ENCODE data around the gene SZT2.
"Not testable (repeated sequence)": the region's sequence is repeated elsewhere in the genome, so short reads cannot be mapped to it uniquely, and the experiment has no call there.

SZT2 gene

GRCh38 chr1:43392702-43393101, 3.0 kb downstream of the SZT2 start:
- H3K27me3 ChIP-seq, result no peaks in the 10 kb centered on the region
- DNase-seq, result no peak
- H3K4me3 ChIP-seq, result no peak overlapping the region
- intact Hi-C loops (cut with DNase I; ENCODE audit: low total_unique reads), result no loop called here
- peaks cover 0 to 27% (median 24%) of the 10 kb centered on the region in 4 donors for H3K4me1 ChIP-seq
- no peak overlapping the region for H3K27ac ChIP-seq
- no peaks in the 10 kb centered on the region for H3K9me3 ChIP-seq
- peaks cover 0 to 21% (median 17%) of the 10 kb centered on the region in 3 donors for H3K36me3 ChIP-seq
- no peak for TF ChIP-seq CTCF (IDR thresholded peaks at IDR 0.05)

- Histone ChIP-seq H3K27me3 (no peaks in the 10 kb centered on the region), H3K4me3 (no peak overlapping the region), H3K9me3 (no peaks in the 10 kb centered on the region), H3K36me3 (peaks cover 0 to 21% (median 17%) of the 10 kb centered on the region in 3 donors), H3K4me1 (peaks cover 0 to 8% (median 7%) of the 10 kb centered on the region in 4 donors), H3K27ac (no peak overlapping the region)
- intact Hi-C loops (cut with DNase I; ENCODE audit: low total_unique reads), result no loop called here
- TF ChIP-seq CTCF (IDR thresholded peaks at IDR 0.05), result no peak
- DNase-seq, result no peak
Measured at GRCh38 chr1:43395523-43395922, 5.8 kb downstream of the SZT2 start.

- Histone ChIP-seq H3K27ac (no peak overlapping the region), H3K9me3 (no peaks in the 10 kb centered on the region), H3K27me3 (no peaks in the 10 kb centered on the region), H3K4me1 (peaks cover 0 to 3% (median 1%) of the 10 kb centered on the region in 4 donors), H3K36me3 (peaks cover 0 to 21% (median 17%) of the 10 kb centered on the region in 3 donors), H3K4me3 (no peak overlapping the region)
- no peak for DNase-seq
- no peak for TF ChIP-seq CTCF (IDR thresholded peaks at IDR 0.05)
- intact Hi-C loops (cut with DNase I; ENCODE audit: low total_unique reads), result no loop called here
Measured at GRCh38 chr1:43396059-43396458, 6.4 kb downstream of the SZT2 start.

GRCh38 chr1:43398227-43398626, 8.5 kb downstream of the SZT2 start:
- Histone ChIP-seq H3K27ac (no peak overlapping the region), H3K27me3 (no peaks in the 10 kb centered on the region), H3K9me3 (no peaks in the 10 kb centered on the region), H3K4me1 (no peaks in the 10 kb centered on the region), H3K36me3 (peaks cover 4 to 27% (median 23%) of the 10 kb centered on the region in 3 donors), H3K4me3 (no peak overlapping the region)
- intact Hi-C loops (cut with DNase I; ENCODE audit: low total_unique reads), result no loop called here
- TF ChIP-seq CTCF (IDR thresholded peaks at IDR 0.05), result no peak
- no peak for DNase-seq

GRCh38 chr1:43400441-43400840, 10.7 kb downstream of the SZT2 start:
- H3K4me1 ChIP-seq; H3K27ac ChIP-seq; H3K27me3 ChIP-seq; H3K4me3 ChIP-seq; H3K9me3 ChIP-seq; DNase-seq; intact Hi-C loops (cut with DNase I; ENCODE audit: low total_unique reads): not testable (repeated sequence)
- peaks cover 24 to 43% (median 36%) of the 10 kb centered on the region in 3 donors for H3K36me3 ChIP-seq

GRCh38 chr1:43402089-43402865, 12.6 kb downstream of the SZT2 start:
- no peak for DNase-seq
- intact Hi-C loops (cut with DNase I; ENCODE audit: low total_unique reads), result no loop called here
- no peaks in the 10 kb centered on the region for H3K27me3 ChIP-seq
- H3K27ac ChIP-seq, result no peak overlapping the region
- H3K36me3 ChIP-seq, result peaks cover 41 to 47% (median 44%) of the 10 kb centered on the region in 3 donors
- no peaks in the 10 kb centered on the region for H3K9me3 ChIP-seq
- H3K4me3 ChIP-seq, result no peak overlapping the region
- no peak for TF ChIP-seq CTCF (IDR thresholded peaks at IDR 0.05)
- H3K4me1 ChIP-seq, result no peaks in the 10 kb centered on the region
